ENCODE data around the gene SEMA3B. TPM values are rescaled to one million over a fixed set of nuclear protein-coding genes. Genes with fewer than 3 reads are reported as not detected.

The SEMA3B gene
- polyA plus RNA-seq, 3 donors: 0.56 TPM; not detected in 2

- intact Hi-C loops (cut with micrococcal nuclease): no loop called here
- H3K9me3 Mint-ChIP-seq: no peaks in the 10 kb centered on the region
- Histone ChIP-seq H3K36me3 (replicated peaks in 1 of 2; ENCODE audit: control insufficient read depth in 1 of 2, insufficient read depth in 2 of 2, low read length in 2 of 2) (peaks cover 0 to 29% of the 10 kb centered on the region in 2 donors), H3K27ac (ENCODE audit: low read depth in 1 of 2, low read length in 2 of 2) (no peak overlapping the region), H3K9me3 (replicated peaks in 1 of 2; ENCODE audit: control insufficient read depth in 1 of 2, insufficient read depth in 1 of 2, low read length in 2 of 2) (no peaks in the 10 kb centered on the region), H3K27me3 (ENCODE audit: control insufficient read depth in 2 of 2, insufficient read depth in 2 of 2, low read length in 2 of 2) (no peaks in the 10 kb centered on the region), H2AFZ (ENCODE audit: insufficient read depth, low read depth, low read length, poor library complexity, severe bottlenecking) (no peak overlapping the region), H3K4me3 (replicated peaks in 1 of 3; ENCODE audit: low read depth in 2 of 3, low read length in 3 of 3) (no peak overlapping the region), H3K4me2 (replicated peaks; ENCODE audit: extremely low read depth, low read length, poor library complexity, severe bottlenecking) (no peak overlapping the region), H3K4me1 (ENCODE audit: control insufficient read depth in 1 of 2, insufficient read depth in 2 of 2, low read length in 2 of 2) (peaks cover 38 to 48% of the 10 kb centered on the region in 2 donors), H3K79me2 (ENCODE audit: insufficient read depth, low read length) (peaks cover 21% of the 10 kb centered on the region), H4K20me1 (ENCODE audit: insufficient read depth, low read length) (no peaks in the 10 kb centered on the region), H3K9ac (ENCODE audit: insufficient read depth, low read length, poor library complexity, severe bottlenecking) (no peak overlapping the region)
- peaks cover 47% of the 10 kb centered on the region for H3K4me1 Mint-ChIP-seq
- H3K27me3 Mint-ChIP-seq (ENCODE audit: low read depth in 3 of 3): peaks cover 0 to 8% (median 2%) of the 10 kb centered on the region in 3 donors
- 68% methylated on average over 4 of the region's 9 CpGs for WGBS (ENCODE audit: insufficient coverage)
- peak overlapping the region in 3 of 7 donors; percentile 35 to 75 (median 50) for H3K27ac Mint-ChIP-seq
- no peak overlapping the region for H3K4me3 Mint-ChIP-seq
- peaks cover 22 to 35% of the 10 kb centered on the region in 2 donors for H3K36me3 Mint-ChIP-seq
- DNase-seq: no peak
- TF ChIP-seq, protein P1, sequence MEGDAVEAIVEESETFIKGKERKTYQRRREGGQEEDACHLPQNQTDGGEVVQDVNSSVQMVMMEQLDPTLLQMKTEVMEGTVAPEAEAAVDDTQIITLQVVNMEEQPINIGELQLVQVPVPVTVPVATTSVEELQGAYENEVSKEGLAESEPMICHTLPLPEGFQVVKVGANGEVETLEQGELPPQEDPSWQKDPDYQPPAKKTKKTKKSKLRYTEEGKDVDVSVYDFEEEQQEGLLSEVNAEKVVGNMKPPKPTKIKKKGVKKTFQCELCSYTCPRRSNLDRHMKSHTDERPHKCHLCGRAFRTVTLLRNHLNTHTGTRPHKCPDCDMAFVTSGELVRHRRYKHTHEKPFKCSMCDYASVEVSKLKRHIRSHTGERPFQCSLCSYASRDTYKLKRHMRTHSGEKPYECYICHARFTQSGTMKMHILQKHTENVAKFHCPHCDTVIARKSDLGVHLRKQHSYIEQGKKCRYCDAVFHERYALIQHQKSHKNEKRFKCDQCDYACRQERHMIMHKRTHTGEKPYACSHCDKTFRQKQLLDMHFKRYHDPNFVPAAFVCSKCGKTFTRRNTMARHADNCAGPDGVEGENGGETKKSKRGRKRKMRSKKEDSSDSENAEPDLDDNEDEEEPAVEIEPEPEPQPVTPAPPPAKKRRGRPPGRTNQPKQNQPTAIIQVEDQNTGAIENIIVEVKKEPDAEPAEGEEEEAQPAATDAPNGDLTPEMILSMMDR (IDR thresholded peaks at IDR 0.05): no peak
These were observed 47.8 kb downstream of the SEMA3B start for GRCh38 chr3:50316657-50317242.

DNA sequence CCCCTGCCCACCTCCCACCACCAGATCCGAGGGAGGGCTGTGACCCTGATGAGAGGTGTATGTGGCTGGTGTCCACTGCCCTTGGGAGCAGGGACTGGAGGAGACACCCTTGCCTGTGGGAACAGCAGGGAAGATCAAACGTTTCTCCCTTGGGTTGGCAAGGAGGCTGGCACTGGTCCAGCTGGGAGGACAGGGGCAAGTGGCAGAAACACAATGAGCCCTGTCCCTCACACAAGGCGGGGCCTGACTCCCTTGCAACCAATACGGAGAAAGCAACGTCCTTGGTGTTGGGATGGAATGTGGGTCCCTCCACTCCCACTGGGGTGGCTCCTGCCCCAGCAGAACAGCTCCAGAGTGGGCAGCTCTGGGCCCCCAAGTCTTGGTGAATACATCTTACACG, 48.4 kb downstream of the SEMA3B start:
- H3K27me3 ChIP-seq (ENCODE audit: control insufficient read depth in 2 of 2, insufficient read depth in 2 of 2, low read length in 2 of 2): no peaks in the 10 kb centered on the region
- no peak overlapping the region for H3K4me3 ChIP-seq (replicated peaks in 1 of 3; ENCODE audit: low read depth in 2 of 3, low read length in 3 of 3)
- no peaks in the 10 kb centered on the region for H4K20me1 ChIP-seq (ENCODE audit: insufficient read depth, low read length)
- H3K9me3 Mint-ChIP-seq: no peaks in the 10 kb centered on the region
- H3K36me3 ChIP-seq (replicated peaks in 1 of 2; ENCODE audit: control insufficient read depth in 1 of 2, insufficient read depth in 2 of 2, low read length in 2 of 2): peaks cover 0 to 29% of the 10 kb centered on the region in 2 donors
- WGBS (ENCODE audit: insufficient coverage): 50% methylated on average over 1 of the region's 6 CpGs
- H3K4me3 Mint-ChIP-seq: no peak overlapping the region
- no peak overlapping the region for H3K9ac ChIP-seq (ENCODE audit: insufficient read depth, low read length, poor library complexity, severe bottlenecking)
- no peak overlapping the region for H2AFZ ChIP-seq (ENCODE audit: insufficient read depth, low read depth, low read length, poor library complexity, severe bottlenecking)
- H3K4me1 ChIP-seq (ENCODE audit: control insufficient read depth in 1 of 2, insufficient read depth in 2 of 2, low read length in 2 of 2): peaks cover 44 to 53% of the 10 kb centered on the region in 2 donors
- no peak for DNase-seq
- H3K4me1 Mint-ChIP-seq: peaks cover 51% of the 10 kb centered on the region
- H3K9me3 ChIP-seq (replicated peaks in 1 of 2; ENCODE audit: control insufficient read depth in 1 of 2, insufficient read depth in 1 of 2, low read length in 2 of 2): no peaks in the 10 kb centered on the region
- H3K36me3 Mint-ChIP-seq: peaks cover 22 to 35% of the 10 kb centered on the region in 2 donors
- intact Hi-C loops (cut with micrococcal nuclease): no loop called here
- TF ChIP-seq, protein P1 (IDR thresholded peaks at IDR 0.05): no peak
- peaks cover 21% of the 10 kb centered on the region for H3K79me2 ChIP-seq (ENCODE audit: insufficient read depth, low read length)
- H3K27ac Mint-ChIP-seq: peak overlapping the region in 2 of 7 donors; percentile 32 to 35
- peaks cover 0 to 8% (median 2%) of the 10 kb centered on the region in 3 donors for H3K27me3 Mint-ChIP-seq (ENCODE audit: low read depth in 3 of 3)
- H3K27ac ChIP-seq (ENCODE audit: low read depth in 1 of 2, low read length in 2 of 2): peak overlapping the region in 1 of 2 donors; percentile 22
- no peak overlapping the region for H3K4me2 ChIP-seq (replicated peaks; ENCODE audit: extremely low read depth, low read length, poor library complexity, severe bottlenecking)

Data from CD14-positive monocyte (primary cell).